H1 (cell line): Measurements from ENCODE around the gene GSG1L2. TPM values are rescaled to one million over a fixed set of nuclear protein-coding genes. Genes with fewer than 3 reads are reported as not detected.

ENCODE experiments used
- CTCF ChIA-PET: fragments of 300-600 bp; sonication (Branson Sonifier 250); formaldehyde crosslinking; loops from one replicate; lab custom pipeline; 2021; ENCODE audit not compliant: partially characterized antibody; lab: Charles Lee
- POLR2A ChIA-PET: fragments of 300-600 bp; sonication (Branson Sonifier 250); formaldehyde crosslinking; loops from one replicate; lab custom pipeline; 2021; ENCODE audit warnings: inconsistent platforms; ENCODE audit not compliant: partially characterized antibody; lab: Charles Lee
- DNase-seq, 2 experiments: peaks; one replicate each; pipeline versions ENCODE4 v3.0.0 to v3.0.0-alpha.2; 2010 to 2022; ENCODE audit warnings: low spot score in 2 of 2, low read depth in 1 of 2, mixed read lengths in 1 of 2
- FAIRE-seq: peaks from 2 replicates; lab custom pipeline; 2011; peaks lifted over from hg19 to GRCh38; lab: Jason Lieb, UNC
- H2AFZ ChIP-seq: 2 replicates; pipeline ENCODE4 v1.8.1; 2012; ENCODE audit warnings: low read length, inconsistent platforms
- H2AK5ac ChIP-seq: 2 replicates; pipeline ENCODE4 v1.6.1; 2013; ENCODE audit warnings: low read depth, low read length
- H2BK120ac ChIP-seq: replicated peaks from 2 replicates; pipeline ENCODE3; 2013; ENCODE audit warnings: low read depth, low read length, inconsistent platforms
- H2BK12ac ChIP-seq: 2 replicates; pipeline ENCODE4 v1.6.1; 2013; ENCODE audit warnings: low read depth, low read length
- H2BK15ac ChIP-seq: 2 replicates; pipeline ENCODE4 v1.6.1; 2013; ENCODE audit warnings: low read length
- H2BK20ac ChIP-seq: 2 replicates; pipeline ENCODE4 v1.6.1; 2013; ENCODE audit warnings: low read length
- H2BK5ac ChIP-seq: 2 replicates; pipeline ENCODE4 v1.6.1; 2013; ENCODE audit warnings: low read depth, low read length
- H3K14ac ChIP-seq: 2 replicates; pipeline ENCODE4 v1.6.1; 2013; ENCODE audit warnings: inconsistent platforms; ENCODE audit not compliant: insufficient read length
- H3K18ac ChIP-seq: 2 replicates; pipeline ENCODE4 v1.6.1; 2013; ENCODE audit warnings: low read length; ENCODE audit errors: extremely low read depth
- H3K23ac ChIP-seq: 2 replicates; pipeline ENCODE4 v1.6.1; 2013; ENCODE audit warnings: inconsistent platforms; ENCODE audit not compliant: insufficient read length
- H3K23me2 ChIP-seq: 2 replicates; pipeline ENCODE4 v1.6.1; 2013; ENCODE audit warnings: low read depth, low read length
- H3K27ac ChIP-seq: 2 replicates; pipeline ENCODE4 v1.6.1; 2011; ENCODE audit warnings: low read depth, low read length, inconsistent platforms
- H3K27me3 ChIP-seq, 4 experiments: replicated peaks in 1 of 4; 1 replicate in 1 of 4; 2 replicates in 3 of 4; pipeline versions ENCODE4 v1.6.1 to v1.8.1; 2011 to 2013; ENCODE audit warnings: low read length in 3 of 4, mild to moderate bottlenecking in 3 of 4, inconsistent platforms in 2 of 4, mixed read lengths in 2 of 4, moderate library complexity in 1 of 4; ENCODE audit not compliant: control insufficient read depth in 3 of 4, insufficient read depth in 3 of 4; ENCODE audit errors: extremely low read depth in 1 of 4
- H3K36me3 ChIP-seq, 4 experiments: 2 replicates each; pipeline versions ENCODE4 v1.6.1 to v1.8.1; 2011 to 2013; ENCODE audit warnings: mild to moderate bottlenecking in 4 of 4, low read length in 3 of 4, moderate library complexity in 2 of 4, control low read depth in 1 of 4, inconsistent platforms in 1 of 4; ENCODE audit not compliant: insufficient read depth in 4 of 4, control insufficient read depth in 2 of 4
- H3K4ac ChIP-seq: replicated peaks from 2 replicates; pipeline ENCODE3; 2013; ENCODE audit warnings: low read length, low read depth, mixed read lengths, inconsistent platforms; ENCODE audit not compliant: insufficient read length
- H3K4me1 ChIP-seq, 4 experiments: replicated peaks in 1 of 4; 1 replicate in 1 of 4; 2 replicates in 3 of 4; pipeline versions ENCODE4 v1.6.1 to v1.8.1; 2011 to 2013; ENCODE audit warnings: low read length in 3 of 4, inconsistent platforms in 2 of 4, mixed read lengths in 1 of 4; ENCODE audit not compliant: insufficient read depth in 4 of 4, control insufficient read depth in 3 of 4
- H3K4me2 ChIP-seq, 2 experiments: 2 replicates each; pipeline versions ENCODE4 v1.6.1 to v1.8.1; 2011 to 2013; ENCODE audit warnings: low read depth in 2 of 2, low read length in 2 of 2, control low read depth in 1 of 2, inconsistent platforms in 1 of 2, mild to moderate bottlenecking in 1 of 2; ENCODE audit not compliant: insufficient read depth in 1 of 2
- H3K4me3 ChIP-seq, 4 experiments: fragments of 200-600, 300-600 bp in 1 of 4; sonication (generic), shearing (Covaris generic), sonication (Bioruptor Twin) in 1 of 4; 2 replicates each; pipeline versions ENCODE4 v1.5.1 to v1.8.1; 2011 to 2016; ENCODE audit warnings: low read length in 4 of 4, low read depth in 3 of 4, control low read depth in 2 of 4, inconsistent platforms in 2 of 4, mild to moderate bottlenecking in 2 of 4, mixed read lengths in 1 of 4, moderate library complexity in 1 of 4; ENCODE audit not compliant: insufficient read depth in 2 of 4; ENCODE audit errors: extremely low read depth in 1 of 4
- H3K56ac ChIP-seq: replicated peaks from 2 replicates; pipeline ENCODE3; 2013; ENCODE audit warnings: low read depth, mild to moderate bottlenecking, mixed read lengths, low read length, inconsistent platforms; ENCODE audit not compliant: insufficient read length
- H3K79me1 ChIP-seq: 2 replicates; pipeline ENCODE4 v1.6.1; 2013; ENCODE audit warnings: low read depth, low read length, control low read depth
- H3K79me2 ChIP-seq, 2 experiments: 2 replicates each; pipeline versions ENCODE4 v1.6.1 to v1.8.1; 2012 to 2013; ENCODE audit warnings: low read length in 2 of 2, mild to moderate bottlenecking in 2 of 2, inconsistent platforms in 1 of 2; ENCODE audit not compliant: insufficient read depth in 2 of 2, control insufficient read depth in 1 of 2
- H3K9ac ChIP-seq, 4 experiments: replicated peaks in 1 of 4; 1 replicate in 1 of 4; 2 replicates in 3 of 4; pipeline versions ENCODE4 v1.6.1 to v1.8.1; 2011 to 2013; ENCODE audit warnings: low read depth in 3 of 4, low read length in 3 of 4, control low read depth in 2 of 4, mild to moderate bottlenecking in 2 of 4, moderate library complexity in 2 of 4, inconsistent platforms in 1 of 4; ENCODE audit errors: extremely low read depth in 1 of 4
- H3K9me3 ChIP-seq, 2 experiments: 2 replicates each; pipeline versions ENCODE4 v1.6.1 to v1.8.1; 2012 to 2013; ENCODE audit warnings: mild to moderate bottlenecking in 2 of 2, moderate library complexity in 2 of 2, control low read depth in 1 of 2, inconsistent platforms in 1 of 2, low read depth in 1 of 2, low read length in 1 of 2, mixed read lengths in 1 of 2; ENCODE audit not compliant: insufficient read depth in 2 of 2
- H4K20me1 ChIP-seq, 2 experiments: replicated peaks in 1 of 2; 2 replicates each; pipeline versions ENCODE3 to v1.8.1; 2011 to 2013; ENCODE audit warnings: inconsistent platforms in 2 of 2, low read length in 2 of 2, mild to moderate bottlenecking in 1 of 2; ENCODE audit not compliant: insufficient read depth in 2 of 2, control insufficient read depth in 1 of 2
- H4K5ac ChIP-seq: 2 replicates; pipeline ENCODE4 v1.6.1; 2013; ENCODE audit warnings: low read length, low read depth, mixed read lengths, inconsistent platforms; ENCODE audit not compliant: insufficient read length
- H4K8ac ChIP-seq: 2 replicates; pipeline ENCODE4 v1.8.0; 2013; ENCODE audit warnings: mild to moderate bottlenecking, moderate library complexity, low read length, inconsistent platforms; ENCODE audit not compliant: insufficient read depth; ENCODE audit errors: extremely low read depth
- H4K91ac ChIP-seq: replicated peaks from 2 replicates; pipeline ENCODE3; 2013; ENCODE audit warnings: low read length, mixed read lengths, inconsistent platforms; ENCODE audit not compliant: insufficient read length
- BRCA1 ChIP-seq: IDR thresholded peaks from 2 replicates; pipeline ENCODE4 v1.6.1; 2012; ENCODE audit warnings: low read depth, low read length, improper control_type of control experiment
- CBX5 ChIP-seq: fragments of 300-800, 300-1000 bp; sonication (generic); IDR thresholded peaks from 2 replicates; pipeline ENCODE4 v1.7.1; 2016; ENCODE audit warnings: antibody characterized with exemption, low read length, low read depth
- FOSL1 ChIP-seq: IDR thresholded peaks from 2 replicates; pipeline ENCODE4 v1.6.1; 2011; ENCODE audit warnings: mild to moderate bottlenecking, low read depth, low read length, moderate library complexity; ENCODE audit not compliant: insufficient read depth
- JUND ChIP-seq: IDR thresholded peaks from 2 replicates; pipeline ENCODE4 v1.6.1; 2011; ENCODE audit warnings: mild to moderate bottlenecking, improper control_type of control experiment, low read length
- KDM1A ChIP-seq: fragments of 200-600, 300-600 bp; sonication (generic); IDR thresholded peaks from 2 replicates; pipeline ENCODE4 v1.7.1; 2016; ENCODE audit warnings: mild to moderate bottlenecking, low read length, borderline replicate concordance
- TCF12 ChIP-seq: IDR thresholded peaks from 2 replicates; pipeline ENCODE4 v1.6.1; 2011; ENCODE audit warnings: low read depth, mild to moderate bottlenecking, low read length
- ZNF274 ChIP-seq: IDR thresholded peaks from 2 replicates; pipeline ENCODE4 v1.7.0; 2012; ENCODE audit warnings: low read length, borderline replicate concordance; ENCODE audit errors: extremely low read depth
- WGBS, 2 experiments: shearing (Covaris generic) in 1 of 2; methylation state at CpG; one replicate each; pipeline versions ENCODE4 v1.1.6 to v1.1.7; 2013 to 2015; ENCODE audit warnings: low lambda C conversion rate in 2 of 2, mixed read lengths in 2 of 2, inconsistent platforms in 1 of 2, low coverage in 1 of 2, missing lambda C conversion rate in 1 of 2; ENCODE audit not compliant: insufficient replicate concordance in 2 of 2, insufficient coverage in 1 of 2, insufficient read length in 1 of 2; ENCODE audit errors: extremely low coverage in 1 of 2, missing lambda C conversion rate in 1 of 2; 5-methylcytosine and 5-hydroxymethylcytosine counted together
- polyA plus RNA-seq, 7 experiments: library from polyadenylated mRNA; depleted of rRNA in 3 of 7; stranded (reverse) in 5 of 7; unstranded in 2 of 7; fragments of >200 nt in 5 of 7; fragments of 200-250 nt in 2 of 7; gene quantifications; 1 replicate in 5 of 7; 2 replicates in 1 of 7; 4 replicates in 1 of 7; pipeline versions ENCODE4 v1.2.1 to v1.2.3, GENCODE V29; 2011 to 2013; ENCODE audit warnings: missing spikeins in 2 of 7, mixed read lengths in 2 of 7
- total RNA-seq: library from RNA; stranded (reverse); fragmentation: NEBNext Ultra II Directional; extraction: Animal tissue kit (Norgen Biotek cat#: 25700); gene quantifications from 2 replicates; pipeline ENCODE4 v1.2.1, GENCODE V29; 2021

GSG1L2 gene
- total and polyA plus RNA-seq, 2 of the 8 experiments (the other 6 are each of a cell fraction or from before 2014, with no cell fraction given) = not detected

GRCh38 chr17:9766970-9767369 is 54.9 kb downstream of the GSG1L2 start:
- no peak overlapping the region for H2BK15ac ChIP-seq
- no peak overlapping the region for H3K4me3 ChIP-seq
- H3K56ac ChIP-seq = no peak overlapping the region
- no peak overlapping the region for H3K9ac ChIP-seq
- no peak overlapping the region for H2AFZ ChIP-seq
- H3K79me2 ChIP-seq = no peaks in the 10 kb centered on the region
- H2BK12ac ChIP-seq = no peak overlapping the region
- H3K9me3 ChIP-seq = no peaks in the 10 kb centered on the region
- no peak for TF ChIP-seq TCF12
- TF ChIP-seq BRCA1 = no peak
- TF ChIP-seq FOSL1 = no peak
- TF ChIP-seq ZNF274 = no peak
- TF ChIP-seq KDM1A = no peak
- TF ChIP-seq CBX5 = no peak
- no peak for TF ChIP-seq JUND
- H3K36me3 ChIP-seq = no peaks in the 10 kb centered on the region
- H3K27ac ChIP-seq = no peak overlapping the region
- no peak overlapping the region for H2BK5ac ChIP-seq
- H4K8ac ChIP-seq = no peak overlapping the region
- H3K14ac ChIP-seq = no peak overlapping the region
- no peaks in the 10 kb centered on the region for H4K20me1 ChIP-seq
- H3K18ac ChIP-seq = no peak overlapping the region
- ChIA-PET CTCF (interaction anchor here (1.0 to 3.6 kb wide), 7 partner anchors 20 to 190 kb away, joined by 3 to 20 read pairs (median 4); partner anchors contain the start of gene CFAP52), POLR2A (no interaction called here)
- H3K23me2 ChIP-seq = no peaks in the 10 kb centered on the region
- no peak for DNase-seq
- H3K27me3 ChIP-seq = no peaks in the 10 kb centered on the region
- H2AK5ac ChIP-seq = no peak overlapping the region
- H3K23ac ChIP-seq = no peak overlapping the region
- H4K91ac ChIP-seq = no peak overlapping the region
- no peak overlapping the region for H2BK20ac ChIP-seq
- H3K79me1 ChIP-seq = no peaks in the 10 kb centered on the region
- no peak for FAIRE-seq
- H3K4me2 ChIP-seq = no peak overlapping the region
- 83% methylated on average over 5 of the region's 5 CpGs; no CpG with 5 or more reads in 1 of the 2 experiments for WGBS, 2 experiments
- H3K4me1 ChIP-seq = no peaks in the 10 kb centered on the region; a peak in 1 of 7 replicates
- no peak overlapping the region for H3K4ac ChIP-seq
- no peak overlapping the region for H2BK120ac ChIP-seq
- H4K5ac ChIP-seq = no peak overlapping the region
